Activated T-helper 1 cell treated with Interleukin-2 at 50 U/mL for 16 hours (primary cell): ENCODE data around the gene PDHA1.
A peak's percentile ranks its signal among the peaks of the same experiment; 100 is the strongest.

Source experiments
- DNase-seq: peaks from one replicate; pipeline ENCODE4 v3.0.0-alpha.2; 2020; ENCODE audit warnings: low read depth

Gene PDHA1

GRCh38 chrX:19343535-19344408 lies at the start of gene PDHA1:
PDHA1 (plus strand) TSS chrX:19343927; CDS start chrX:19344038, 111 bp downstream.
- peak; percentile 85 for DNase-seq

DNA sequence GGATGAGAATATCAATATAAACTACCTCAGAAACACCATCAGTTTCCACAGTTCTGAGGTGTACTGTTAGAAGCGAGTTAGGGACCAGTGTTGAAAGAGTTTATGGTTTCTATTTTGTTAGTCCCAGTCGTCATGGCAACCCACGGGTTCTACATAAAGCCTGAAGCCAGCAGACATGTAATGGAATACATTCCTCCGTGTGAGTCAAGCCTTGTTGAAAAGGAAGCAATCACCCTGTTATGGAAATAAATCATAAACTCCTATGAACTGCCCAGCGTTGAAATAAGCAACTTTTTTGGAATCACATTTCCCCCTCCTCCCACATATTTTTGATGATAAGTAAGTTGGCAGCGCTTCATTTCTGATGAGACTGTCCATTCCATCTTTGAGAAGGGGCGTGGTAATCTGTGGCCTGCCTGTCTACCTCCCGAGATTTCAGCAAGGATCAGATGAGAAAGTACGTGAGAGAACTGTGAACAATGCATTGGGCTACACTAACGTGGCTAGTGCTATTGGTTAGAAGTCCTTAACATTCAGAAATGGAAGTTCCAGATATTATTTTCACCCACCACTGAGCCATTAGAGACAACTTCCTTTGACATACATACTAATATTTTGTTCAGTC lies 40.4 kb upstream of the PDHA1 start:
- no peak for DNase-seq

GRCh38 chrX:19326567-19326966 lies 17.2 kb upstream of the PDHA1 start:
- DNase-seq: no peak

- no peak for DNase-seq
Observed at GRCh38 chrX:19331831-19332230, 11.9 kb upstream of the PDHA1 start.

DNA sequence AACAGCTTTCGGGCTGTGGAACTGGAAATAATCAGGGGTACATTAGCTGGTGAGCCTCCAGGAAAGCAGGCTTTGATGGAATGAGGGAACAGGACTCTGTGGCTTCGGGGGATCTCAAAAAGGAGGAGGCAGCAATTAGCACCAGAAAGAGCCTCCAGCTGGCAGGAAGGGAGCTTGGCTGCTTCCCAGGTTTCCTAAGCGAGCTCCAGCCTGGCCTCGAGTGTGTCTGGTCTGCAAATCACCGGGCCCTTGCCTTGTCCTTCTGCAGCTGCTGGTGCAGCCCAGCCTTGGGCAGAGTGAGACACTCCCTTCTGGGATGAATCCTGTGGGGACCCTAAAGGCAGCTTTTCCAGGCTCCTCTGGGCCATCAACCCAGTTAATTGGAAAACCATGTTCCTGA lies 10.7 kb upstream of the PDHA1 start:
- no peak for DNase-seq

DNA sequence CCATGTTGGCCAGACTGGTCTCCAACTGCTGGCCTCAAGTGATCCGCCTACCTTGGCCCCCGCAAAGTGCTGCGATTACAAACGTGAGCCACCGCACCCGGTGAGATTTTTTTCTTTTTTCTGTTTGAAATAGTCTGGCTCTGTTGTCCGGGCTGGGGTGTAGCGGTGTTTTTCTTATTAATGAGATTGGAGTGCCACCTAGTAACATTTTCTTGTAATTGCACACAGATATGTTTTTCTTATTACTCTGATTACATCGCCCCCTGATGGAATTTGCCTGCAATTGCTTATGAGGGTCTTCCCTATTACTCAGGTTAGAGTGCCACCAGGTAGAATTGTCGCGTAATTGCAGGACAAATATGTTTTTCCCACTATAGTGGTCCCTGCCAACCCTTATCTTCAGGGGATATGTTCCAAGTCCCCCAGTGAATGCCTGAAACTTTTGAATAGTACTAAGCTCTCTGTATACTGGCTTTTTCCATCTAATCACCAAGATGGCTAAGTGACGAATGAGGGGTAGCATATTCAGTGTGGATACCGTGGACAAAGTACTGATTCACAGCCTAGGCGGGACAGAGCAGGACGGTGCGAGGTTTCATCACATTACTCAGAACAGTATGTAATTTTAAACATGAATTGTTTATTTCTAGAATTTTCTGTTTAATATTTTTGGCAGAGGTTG lies 8.6 kb upstream of the PDHA1 start:
- no peak for DNase-seq

- DNase-seq: no peak
Observed at GRCh38 chrX:19342331-19342906, 1.3 kb upstream of the PDHA1 start.

GRCh38 chrX:19343085-19343534 lies 617 bp upstream of the PDHA1 start:
- DNase-seq: no peak

DNA sequence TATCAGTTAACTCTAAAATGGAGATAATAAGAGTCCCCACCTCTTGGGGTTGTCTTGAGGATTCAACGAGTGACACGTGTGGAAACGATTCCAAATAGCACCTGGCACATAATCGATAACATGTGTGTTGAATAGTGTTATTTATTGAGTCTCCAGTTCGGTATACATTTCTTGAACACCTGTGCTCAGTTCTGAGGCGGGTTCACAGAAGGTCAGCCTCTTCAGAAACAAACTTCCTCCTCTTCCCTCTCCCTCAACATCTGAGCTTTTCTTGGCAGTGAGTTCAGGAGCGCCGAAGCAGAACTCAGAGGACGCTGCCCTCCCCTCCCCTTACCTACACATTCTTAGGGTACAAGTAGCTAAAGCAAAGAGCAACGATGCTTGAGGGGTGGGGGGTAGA lies 934 bp downstream of the PDHA1 start:
- DNase-seq: no peak

DNA sequence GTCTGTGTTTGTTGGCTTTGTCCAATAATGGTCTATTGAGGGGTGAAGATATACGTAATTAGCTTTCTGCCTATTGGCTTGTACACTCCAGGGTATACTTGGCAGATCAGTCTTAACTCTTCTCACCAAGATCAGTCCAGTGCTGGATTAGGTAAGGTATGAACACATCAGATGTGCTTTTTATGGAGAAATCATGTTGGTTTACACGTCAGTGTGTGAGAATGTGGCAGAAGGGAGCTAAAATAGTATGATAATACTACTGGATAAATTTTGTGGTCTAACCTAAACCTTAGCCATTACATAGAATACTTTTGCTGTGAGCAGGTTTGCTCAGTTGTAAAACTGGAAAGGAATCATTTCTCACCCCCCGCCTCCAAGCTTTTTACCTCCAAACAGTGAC lies 4.2 kb downstream of the PDHA1 start:
- no peak for DNase-seq

DNA sequence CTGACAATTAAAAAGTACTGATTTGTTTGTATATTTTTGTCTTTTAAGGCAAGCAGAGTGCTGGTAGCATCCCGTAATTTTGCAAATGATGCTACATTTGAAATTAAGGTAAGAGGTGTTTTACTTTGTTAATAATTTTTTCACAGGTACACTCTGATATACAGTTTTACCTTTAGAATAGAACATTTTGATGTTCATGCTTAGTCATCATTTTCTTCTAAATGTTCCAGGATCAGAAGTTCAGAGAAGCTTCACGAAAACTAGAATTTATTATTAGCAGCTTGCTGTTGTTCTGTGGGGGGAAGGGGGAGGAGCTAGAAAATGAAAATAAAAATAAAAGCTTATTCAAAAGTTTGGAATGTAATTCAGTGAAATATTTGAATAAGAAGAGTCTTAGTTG lies 5.5 kb downstream of the PDHA1 start:
- no peak for DNase-seq

DNA sequence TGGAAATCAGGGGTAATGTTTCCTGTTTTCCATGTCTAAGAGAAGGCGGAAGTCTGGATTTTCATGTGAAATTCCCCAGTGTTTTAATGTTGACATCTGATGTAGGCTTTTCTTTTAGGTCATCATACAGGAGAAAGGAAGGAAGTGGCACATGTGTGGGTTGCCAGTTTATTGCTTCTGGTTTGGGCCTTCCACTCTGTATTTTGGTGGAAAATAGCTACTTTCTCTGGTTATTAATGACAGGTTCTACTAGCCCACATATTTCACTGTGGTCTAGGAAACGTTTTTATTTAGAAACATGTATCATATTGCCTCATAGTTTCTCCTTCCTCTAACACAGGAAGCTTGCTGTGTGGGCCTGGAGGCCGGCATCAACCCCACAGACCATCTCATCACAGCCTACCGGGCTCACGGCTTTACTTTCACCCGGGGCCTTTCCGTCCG lies 7.2 kb downstream of the PDHA1 start:
- DNase-seq: no peak

DNA sequence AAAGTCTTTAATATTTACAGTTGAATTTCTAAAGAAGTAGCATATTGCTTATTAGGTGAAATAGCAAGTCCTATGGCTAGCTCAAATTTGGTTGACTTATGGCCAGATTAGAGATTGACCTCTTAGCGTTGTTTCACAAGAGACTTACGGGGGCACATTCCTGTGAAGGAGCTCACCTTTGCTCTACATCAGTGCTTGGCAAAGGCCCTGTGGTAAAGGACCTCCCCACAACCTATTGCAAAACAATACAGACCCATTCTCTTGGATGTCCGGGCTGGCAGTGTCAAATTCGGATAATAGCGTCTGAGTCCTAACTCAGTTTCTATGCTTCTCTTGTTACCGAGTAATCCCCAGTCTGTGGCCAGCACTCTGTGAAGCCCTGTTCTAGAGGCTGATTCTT lies 10.9 kb downstream of the PDHA1 start:
- no peak for DNase-seq

- no peak for DNase-seq
Observed at GRCh38 chrX:19358521-19358920, 14.8 kb downstream of the PDHA1 start.

- DNase-seq: no peak
Observed at GRCh38 chrX:19360903-19361302, 17.2 kb downstream of the PDHA1 start.

DNA sequence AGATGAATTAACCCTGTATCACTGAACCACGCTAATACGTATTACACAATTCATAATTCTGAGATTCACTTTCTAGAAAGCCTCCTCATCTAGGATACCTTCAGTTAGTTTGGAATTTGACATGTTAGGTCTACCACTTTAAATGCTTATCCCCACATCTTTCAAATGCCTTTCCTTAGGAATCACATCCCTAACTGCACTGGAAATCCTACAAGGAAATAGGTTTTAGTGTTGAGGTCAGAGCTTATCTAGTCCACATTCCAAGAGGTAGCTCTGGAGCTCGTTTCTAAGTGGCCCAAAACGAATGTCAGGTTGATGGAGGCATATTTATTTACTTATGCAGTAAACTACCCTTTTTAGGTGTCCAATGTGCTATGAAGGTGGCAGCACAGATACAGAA lies 18.0 kb downstream of the PDHA1 start:
- DNase-seq: no peak

- DNase-seq: no peak
Observed at GRCh38 chrX:19368576-19368975, 24.8 kb downstream of the PDHA1 start.

GRCh38 chrX:19370061-19370460 lies 26.3 kb downstream of the PDHA1 start:
- no peak for DNase-seq

DNA sequence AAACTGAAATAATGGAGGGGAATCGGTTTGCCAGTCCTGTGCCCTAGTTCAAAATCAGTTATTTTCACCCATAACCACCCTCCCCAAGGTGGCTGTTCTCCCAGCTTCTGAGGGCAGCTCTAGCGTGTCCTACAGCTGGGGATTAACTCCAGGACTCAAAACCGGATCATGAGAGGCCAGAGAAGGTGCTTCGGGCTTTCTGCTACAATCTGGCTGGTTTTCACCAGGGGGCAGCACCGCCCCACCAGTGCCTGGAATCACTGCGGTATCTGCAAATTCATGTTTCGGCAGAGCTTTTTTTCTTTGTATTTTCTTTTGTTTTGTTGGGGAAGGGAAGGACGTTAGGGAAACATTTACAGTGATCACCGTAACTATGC lies 28.4 kb downstream of the PDHA1 start:
- peak; percentile 23 for DNase-seq

DNA sequence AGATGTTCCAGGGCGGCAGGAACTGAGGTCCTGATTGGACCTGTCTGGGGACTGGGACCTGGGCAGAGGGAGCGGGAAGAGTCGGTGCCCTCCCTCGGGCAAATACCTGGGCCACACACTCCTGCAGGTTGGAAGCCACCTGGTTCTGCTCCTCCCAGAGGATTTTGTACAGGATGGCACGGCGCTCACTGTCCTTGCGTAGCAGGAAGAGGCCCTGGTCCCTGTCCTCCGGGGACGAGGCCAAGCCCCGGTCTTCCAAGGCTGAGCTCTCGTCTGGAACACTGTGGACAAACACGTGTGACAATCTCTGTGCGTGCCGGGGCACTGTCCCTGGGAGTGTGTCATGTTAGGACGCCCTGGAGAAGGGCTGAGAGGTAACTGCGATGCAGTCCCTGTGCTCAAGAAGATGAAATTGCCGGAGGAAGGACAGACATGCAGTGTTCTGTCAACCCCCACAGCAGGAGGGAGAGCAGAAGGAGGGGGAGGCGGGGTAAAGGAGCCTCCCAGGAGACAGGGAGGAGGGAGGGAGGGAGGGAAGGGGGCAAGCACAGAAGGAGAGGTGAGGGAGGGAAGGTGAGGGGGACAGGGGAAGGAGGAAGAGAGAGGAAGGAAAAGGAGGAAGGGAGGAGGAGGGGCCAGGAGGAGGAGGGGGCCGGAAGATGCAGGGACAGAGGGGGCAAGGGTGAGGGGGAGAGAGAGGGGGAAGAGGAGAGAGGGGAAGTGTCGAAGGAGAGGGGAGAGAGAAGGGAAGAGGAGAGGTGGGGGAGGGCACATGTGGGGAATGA lies 29.0 kb downstream of the PDHA1 start:
- no peak for DNase-seq

DNA sequence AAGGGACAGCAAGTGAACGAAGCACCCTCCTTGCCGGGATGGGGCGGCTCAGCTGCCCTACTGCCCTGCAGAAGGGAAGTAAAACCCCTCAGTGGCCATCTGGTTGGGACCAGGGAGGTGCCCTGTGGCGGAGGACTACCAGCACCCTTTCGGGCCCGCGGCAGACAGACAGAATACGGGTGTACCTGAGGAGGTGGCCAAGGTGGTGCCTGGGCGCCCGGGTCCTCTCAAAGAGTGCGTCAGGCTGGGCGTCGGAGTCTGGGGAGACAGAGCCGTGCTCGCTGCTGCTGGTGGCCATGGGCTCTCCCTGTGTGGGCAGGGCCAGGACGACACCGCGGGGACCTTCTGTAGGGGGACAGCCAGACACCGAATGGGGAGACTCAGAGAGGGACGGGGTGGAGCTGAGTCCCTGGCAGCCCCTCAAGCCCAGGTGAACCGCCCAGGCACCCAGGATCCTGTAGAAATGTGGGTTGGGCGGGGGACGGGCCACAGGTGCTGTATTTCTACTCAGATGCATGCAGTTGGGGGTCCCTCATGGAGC lies 29.7 kb downstream of the PDHA1 start:
- DNase-seq: no peak

- DNase-seq: no peak
Observed at GRCh38 chrX:19375546-19375945, 31.8 kb downstream of the PDHA1 start.
